NB4 (cell line): ENCODE measurements around the gene KIF13A.

ENCODE experiments used
- CTCF ChIP-seq: IDR thresholded peaks from one replicate; pipeline ENCODE4 v1.5.1; 2012; ENCODE audit warnings: low read depth, low read length
- MAX ChIP-seq: IDR thresholded peaks from 2 replicates; pipeline ENCODE4 v1.6.1; 2011; ENCODE audit warnings: low read depth, low read length
- POLR2A ChIP-seq: IDR thresholded peaks from 2 replicates; pipeline ENCODE4 v1.6.1; 2011; ENCODE audit warnings: mild to moderate bottlenecking; ENCODE audit not compliant: insufficient read length; ENCODE audit errors: extremely low read depth

- TF ChIP-seq CTCF (no peak), POLR2A (no peak), MAX (no peak)
Measured at GRCh38 chr6:17912521-17912920, 74.9 kb downstream of the KIF13A start.
